Adrenal gland (tissue), 12 donors: ENCODE results near the gene GPC6. TPM values are rescaled to one million over a fixed set of nuclear protein-coding genes. Genes with fewer than 3 reads are reported as not detected.

Experiments
- DNase-seq, 7 donors: peaks; one replicate each; pipeline ENCODE4 v3.0.0-alpha.2; 2019 to 2020
- H3K27ac ChIP-seq, 5 donors: fragments of 200-600 bp; sonication (generic) in 4 of 5; 1 replicate in 3 of 5; 2 replicates in 2 of 5; pipeline versions ENCODE4 v1.5.1 to v1.8.0; 2016 to 2020; ENCODE audit warnings: mild to moderate bottlenecking in 1 of 5
- H3K27me3 ChIP-seq: fragments of 200-600 bp; 2 replicates; pipeline ENCODE4 v1.8.0; 2021
- H3K36me3 ChIP-seq, 2 donors: fragments of 200-600 bp; replicated peaks in 1 of 2; 1 replicate in 1 of 2; 2 replicates in 1 of 2; pipeline versions ENCODE4 v1.5.1 to v1.8.0; 2018 to 2022
- H3K4me1 ChIP-seq, 2 donors: fragments of 200-600 bp; replicated peaks in 1 of 2; 1 replicate in 1 of 2; 2 replicates in 1 of 2; pipeline versions ENCODE4 v1.5.1 to v1.8.0; 2018 to 2021
- H3K4me3 ChIP-seq, 4 donors: fragments of 200-600 bp; sonication (generic) in 3 of 4; one replicate each; pipeline ENCODE4 v1.5.1; 2016 to 2018
- H3K9me3 ChIP-seq, 3 donors: fragments of 200-600 bp; sonication (generic) in 1 of 3; replicated peaks in 1 of 3; 1 replicate in 2 of 3; 2 replicates in 1 of 3; pipeline versions ENCODE4 v1.5.1 to v1.8.0; 2016 to 2021
- POLR2A ChIP-seq, 2 donors: fragments of 450-650 bp; IDR thresholded peaks; one replicate each; pipeline ENCODE4 v1.6.1; 2017; ENCODE audit warnings: antibody characterized with exemption in 2 of 2, mild to moderate bottlenecking in 2 of 2, moderate library complexity in 1 of 2
- WGBS, 4 donors: extraction: QIAGEN DNeasy Blood & Tissue Kit in 2 of 4; methylation state at CpG; one replicate each; pipeline versions ENCODE4 v1.1.5 to v1.1.7; 2013 to 2017; 5-methylcytosine and 5-hydroxymethylcytosine counted together
- intact Hi-C, 2 donors: fragments of 100-400 bp; cut with DNase I; formaldehyde crosslinking; loops; one replicate each; pipeline versions ENCODE4 v1.14.1 to v1.15.0; 2022 to 2023
- polyA plus RNA-seq, 3 donors: library from polyadenylated mRNA; stranded (reverse); fragments of 200-250 nt in 2 of 3; fragments of 350-450 nt in 1 of 3; fragmentation: Illumina TruSeq in 1 of 3; extraction: RNeasy Lipid Tissue Mini Kit (QIAGEN cat#74804) in 1 of 3; gene quantifications; one replicate each; pipeline ENCODE4 v1.2.3, GENCODE V29; 2013 to 2014
- total RNA-seq, 9 donors: library from RNA; depleted of rRNA in 4 of 9; stranded (reverse); fragments of >200 nt in 4 of 9; fragments of 120-200 nt in 1 of 9; fragmentation: NEBNext Ultra II Directional in 1 of 9; extraction: Animal tissue kit (Norgen Biotek cat#: 25700) in 1 of 9; gene quantifications; one replicate each; pipeline versions ENCODE4 v1.1.0 to v1.2.4, GENCODE V29; 2013 to 2023
- TF ChIP-seq, protein P1 (sequence below), 6 experiments: fragments of 450-650 bp in 4 of 6; fragments of 200-600 bp in 2 of 6; sonication (generic) in 1 of 6; IDR thresholded peaks; 1 replicate in 5 of 6; 2 replicates in 1 of 6; pipeline versions ENCODE4 v1.5.1 to v1.8.0; 2016 to 2021; ENCODE audit warnings: antibody characterized with exemption in 6 of 6, mild to moderate bottlenecking in 2 of 6, moderate library complexity in 1 of 6
- donor health status: healthy with polysubstance abuse.
- donor health status: Bipolar disorder and iron deficiency.
- donor health status: DM: yes; HTN: yes; CAD: no.
- donor health status: DM: no; HTN: no; CAD: no.
- donor health status: DM: no; HTN: no; CAD: no.
- donor health status: DM: yes; HTN: yes; CAD: no.

The GPC6 gene
- total and polyA plus RNA-seq, 12 donors, result 0.37 to 62.3 (median 2.5) TPM

DNA sequence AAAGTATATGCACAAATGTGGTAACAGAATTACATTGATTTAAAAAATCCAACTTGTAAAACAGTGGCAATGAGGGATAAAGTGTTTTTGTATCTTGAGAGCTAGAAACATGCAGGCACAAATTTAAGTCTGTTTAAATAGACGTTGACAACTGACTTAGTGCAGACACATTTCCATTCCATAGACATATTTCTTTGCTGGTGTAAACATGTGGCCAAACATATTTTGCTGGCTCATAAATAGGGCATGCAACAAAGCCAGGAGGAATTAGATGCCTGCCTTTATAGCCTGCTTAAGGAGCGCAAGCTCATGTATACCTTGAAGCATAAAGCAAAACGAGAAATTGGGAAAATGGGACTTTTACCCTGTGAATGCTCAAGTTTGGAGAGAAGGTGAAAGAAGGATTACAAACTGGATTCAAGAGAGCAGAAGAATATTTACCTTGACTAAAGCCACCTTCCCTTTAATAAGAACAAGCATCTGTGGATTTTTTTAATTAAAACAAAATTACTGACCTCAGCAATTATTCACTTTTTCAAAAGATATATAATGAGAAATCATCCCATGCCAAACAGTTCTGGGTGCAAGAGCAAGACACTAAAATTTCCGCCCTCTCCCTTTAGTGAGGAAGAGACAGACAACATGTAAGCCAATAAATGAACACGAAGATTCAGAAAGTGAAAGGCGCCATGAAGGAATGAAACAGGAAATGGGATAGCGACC lies 1181.9 kb downstream of the GPC6 start:
- H3K27ac ChIP-seq, result no peak overlapping the region
- TF ChIP-seq POLR2A (IDR thresholded peaks at IDR 0.05), result no peak
- TF ChIP-seq, protein P1, sequence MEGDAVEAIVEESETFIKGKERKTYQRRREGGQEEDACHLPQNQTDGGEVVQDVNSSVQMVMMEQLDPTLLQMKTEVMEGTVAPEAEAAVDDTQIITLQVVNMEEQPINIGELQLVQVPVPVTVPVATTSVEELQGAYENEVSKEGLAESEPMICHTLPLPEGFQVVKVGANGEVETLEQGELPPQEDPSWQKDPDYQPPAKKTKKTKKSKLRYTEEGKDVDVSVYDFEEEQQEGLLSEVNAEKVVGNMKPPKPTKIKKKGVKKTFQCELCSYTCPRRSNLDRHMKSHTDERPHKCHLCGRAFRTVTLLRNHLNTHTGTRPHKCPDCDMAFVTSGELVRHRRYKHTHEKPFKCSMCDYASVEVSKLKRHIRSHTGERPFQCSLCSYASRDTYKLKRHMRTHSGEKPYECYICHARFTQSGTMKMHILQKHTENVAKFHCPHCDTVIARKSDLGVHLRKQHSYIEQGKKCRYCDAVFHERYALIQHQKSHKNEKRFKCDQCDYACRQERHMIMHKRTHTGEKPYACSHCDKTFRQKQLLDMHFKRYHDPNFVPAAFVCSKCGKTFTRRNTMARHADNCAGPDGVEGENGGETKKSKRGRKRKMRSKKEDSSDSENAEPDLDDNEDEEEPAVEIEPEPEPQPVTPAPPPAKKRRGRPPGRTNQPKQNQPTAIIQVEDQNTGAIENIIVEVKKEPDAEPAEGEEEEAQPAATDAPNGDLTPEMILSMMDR (IDR thresholded peaks at IDR 0.05), result no peak
- 83 to 92% (median 85%) methylated on average over 7 of the region's 7 CpGs for WGBS, 4 donors
- no peak overlapping the region for H3K4me3 ChIP-seq
- no peaks in the 10 kb centered on the region for H3K9me3 ChIP-seq
- H3K4me1 ChIP-seq, result no peaks in the 10 kb centered on the region
- H3K36me3 ChIP-seq, result no peaks in the 10 kb centered on the region
- DNase-seq, result no peak
- H3K27me3 ChIP-seq, result no peaks in the 10 kb centered on the region
- intact Hi-C loops, result no loop called here

GRCh38 chr13:94411747-94412146 lies 1185.1 kb downstream of the GPC6 start:
- H3K27ac ChIP-seq, result no peak overlapping the region
- WGBS, 4 donors, result 54 to 85% (median 75%) methylated on average over 3 of the region's 3 CpGs
- intact Hi-C loops, result no loop called here
- TF ChIP-seq, protein P1 (IDR thresholded peaks at IDR 0.05), result no peak
- TF ChIP-seq POLR2A (IDR thresholded peaks at IDR 0.05), result no peak
- H3K27me3 ChIP-seq, result no peaks in the 10 kb centered on the region
- no peak overlapping the region for H3K4me3 ChIP-seq
- H3K9me3 ChIP-seq, result no peaks in the 10 kb centered on the region
- no peaks in the 10 kb centered on the region for H3K4me1 ChIP-seq
- no peaks in the 10 kb centered on the region for H3K36me3 ChIP-seq
- DNase-seq, result no peak

DNA sequence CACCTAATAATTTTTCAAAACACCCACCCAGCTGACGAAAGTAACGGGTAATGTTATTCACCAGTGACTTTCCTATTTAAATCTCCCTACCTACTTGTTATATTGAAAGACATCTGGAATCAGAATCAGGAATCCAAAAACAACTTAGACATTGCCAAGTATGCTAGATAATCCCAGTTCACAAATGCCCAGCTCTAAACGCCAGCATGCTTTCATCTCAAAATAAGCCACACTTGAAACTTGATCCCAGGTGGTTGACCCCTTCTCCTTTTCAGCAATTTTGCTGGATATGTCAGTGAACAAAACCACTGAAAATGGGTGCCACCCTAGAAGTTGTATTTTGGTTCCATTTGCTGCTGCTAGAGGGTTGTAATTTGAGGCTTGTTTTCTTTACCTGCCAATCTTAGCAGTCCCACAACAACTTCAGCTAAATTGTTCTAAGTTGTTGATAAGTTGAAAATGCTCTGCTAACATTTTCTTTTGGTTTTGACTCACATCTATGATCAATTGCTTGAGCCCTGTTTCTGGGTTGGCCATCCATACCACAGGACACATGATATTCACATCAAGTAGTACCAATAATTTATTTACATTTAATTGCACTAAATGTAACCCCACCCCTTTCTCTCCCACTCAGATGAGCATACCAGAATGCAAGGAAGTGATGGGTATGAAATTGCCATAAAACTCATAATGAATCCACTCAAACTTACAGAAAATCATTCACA lies 1186.4 kb downstream of the GPC6 start:
- intact Hi-C loops, result no loop called here
- TF ChIP-seq POLR2A (IDR thresholded peaks at IDR 0.05), result no peak
- Histone ChIP-seq H3K4me3 (no peak overlapping the region), H3K9me3 (no peaks in the 10 kb centered on the region), H3K36me3 (no peaks in the 10 kb centered on the region), H3K4me1 (no peaks in the 10 kb centered on the region), H3K27me3 (no peaks in the 10 kb centered on the region), H3K27ac (no peak overlapping the region)
- WGBS, 4 donors, result 57 to 83% (median 71%) methylated on average over 3 of the region's 3 CpGs
- no peak for DNase-seq

DNA sequence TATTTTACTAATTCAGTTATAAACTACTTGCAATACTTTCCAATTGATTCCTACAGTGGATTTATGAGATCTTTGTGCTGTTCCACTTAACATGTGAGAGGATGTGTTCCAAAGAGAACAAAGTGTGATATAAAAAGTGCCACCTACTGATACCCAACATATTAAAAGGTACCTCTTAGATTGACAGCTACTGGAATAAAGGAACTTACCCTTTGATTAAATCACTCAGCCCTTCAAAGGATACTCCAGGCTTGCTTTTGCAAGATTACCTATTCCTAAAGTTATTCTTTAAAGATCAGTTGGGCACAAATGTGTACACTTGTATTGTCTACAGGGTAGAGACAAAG lies 1187.0 kb downstream of the GPC6 start:
- Histone ChIP-seq H3K36me3 (no peaks in the 10 kb centered on the region), H3K4me1 (no peaks in the 10 kb centered on the region), H3K9me3 (no peaks in the 10 kb centered on the region), H3K27me3 (no peaks in the 10 kb centered on the region), H3K4me3 (no peak overlapping the region), H3K27ac (no peak overlapping the region)
- TF ChIP-seq, protein P1 (IDR thresholded peaks at IDR 0.05), result no peak
- TF ChIP-seq POLR2A (IDR thresholded peaks at IDR 0.05), result no peak
- intact Hi-C loops, result no loop called here
- no peak for DNase-seq
